CD4-positive, alpha-beta memory T cell (primary cell): Measurements from ENCODE around the gene TEX10. TPM values are rescaled to one million over a fixed set of nuclear protein-coding genes. Genes with fewer than 3 reads are reported as not detected.

Source experiments
- CTCF ChIA-PET: fragments of 350-600 bp; sonication (Branson Sonifier 250); formaldehyde crosslinking; loops from one replicate; lab custom pipeline; 2021; ENCODE audit warnings: inconsistent platforms; ENCODE audit not compliant: partially characterized antibody; lab: Charles Lee
- POLR2A ChIA-PET: fragments of 350-600 bp; sonication (Branson Sonifier 250); formaldehyde crosslinking; loops from one replicate; lab custom pipeline; 2021; ENCODE audit not compliant: partially characterized antibody; lab: Charles Lee
- DNase-seq, 5 donors: peaks; one replicate each; pipeline versions ENCODE4 v3.0.0 to v3.0.0-alpha.2; 2020 to 2022; ENCODE audit warnings: mixed read lengths in 1 of 5
- H3K27ac ChIP-seq: one replicate; pipeline ENCODE4 v1.7.0; 2013; ENCODE audit warnings: low read depth, low read length
- H3K27me3 ChIP-seq: 2 replicates; pipeline ENCODE4 v1.7.0; 2013; ENCODE audit warnings: mild to moderate bottlenecking, low read length, moderate library complexity; ENCODE audit not compliant: insufficient read depth
- H3K36me3 ChIP-seq: 2 replicates; pipeline ENCODE4 v1.7.0; 2013; ENCODE audit warnings: mild to moderate bottlenecking, low read length, moderate library complexity; ENCODE audit not compliant: insufficient read depth
- H3K4me1 ChIP-seq: 2 replicates; pipeline ENCODE4 v1.7.0; 2013; ENCODE audit warnings: mild to moderate bottlenecking, low read length, moderate library complexity; ENCODE audit not compliant: insufficient read depth
- H3K4me3 ChIP-seq, 2 donors: one replicate each; pipeline ENCODE4 v1.7.0; 2013; ENCODE audit warnings: low read length in 2 of 2, mild to moderate bottlenecking in 1 of 2
- H3K9me3 ChIP-seq, 2 donors: one replicate each; pipeline ENCODE4 v1.7.0; 2013; ENCODE audit warnings: low read length in 2 of 2, control low read depth in 1 of 2; ENCODE audit not compliant: control insufficient read depth in 1 of 2
- H3K27ac Mint-ChIP-seq, 7 donors: one replicate each; pipeline ENCODE4 v1.8.0; 2020 to 2021; ENCODE audit warnings: mixed read lengths in 7 of 7, mild to moderate bottlenecking in 6 of 7, inconsistent platforms in 3 of 7, moderate library complexity in 3 of 7
- H3K27me3 Mint-ChIP-seq, 2 donors: one replicate each; pipeline ENCODE4 v1.8.0; 2020 to 2021; ENCODE audit warnings: mixed read lengths in 2 of 2
- H3K36me3 Mint-ChIP-seq, 2 donors: one replicate each; pipeline ENCODE4 v1.8.0; 2020 to 2021; ENCODE audit warnings: mixed read lengths in 2 of 2, inconsistent platforms in 1 of 2, mild to moderate bottlenecking in 1 of 2
- H3K4me1 Mint-ChIP-seq, 4 donors: one replicate each; pipeline ENCODE4 v1.8.0; 2020 to 2021; ENCODE audit warnings: mixed read lengths in 4 of 4, mild to moderate bottlenecking in 1 of 4
- H3K4me3 Mint-ChIP-seq, 8 donors: one replicate each; pipeline ENCODE4 v1.8.0; 2020 to 2021; ENCODE audit warnings: mixed read lengths in 8 of 8, mild to moderate bottlenecking in 7 of 8, moderate library complexity in 6 of 8, inconsistent platforms in 3 of 8
- H3K9me3 Mint-ChIP-seq, 8 donors: one replicate each; pipeline ENCODE4 v1.8.0; 2020 to 2021; ENCODE audit warnings: mixed read lengths in 8 of 8, mild to moderate bottlenecking in 5 of 8, inconsistent platforms in 3 of 8, moderate library complexity in 1 of 8
- intact Hi-C: fragments of 100-400 bp; cut with micrococcal nuclease; formaldehyde crosslinking; loops from one replicate; pipeline ENCODE4 v1.15.1; 2023
- polyA plus RNA-seq, 2 donors: library from polyadenylated mRNA; unstranded; fragments of 300-500 nt; fragmentation: Illumina TruSeq; gene quantifications; one replicate each; pipeline ENCODE4 v1.2.3, GENCODE V29; 2021
- total RNA-seq, 2 experiments: library from RNA; stranded (reverse); gene quantifications; one replicate each; pipeline ENCODE4 v1.2.3, GENCODE V29; 2021

The TEX10 gene
- total RNA-seq: 10 to 100 TPM; 22.4 to 22.8 TPM
- 10 to 100 TPM in 1 of 2 donors, 1 to 10 TPM in 1; 5.6 to 15.9 TPM for polyA plus RNA-seq

- Mint-ChIP-seq H3K27me3 (no peaks in the 10 kb centered on the region), H3K27ac (peak within 1 kb of the TSS; percentile 34 to 94 (median 89)), H3K4me3 (peak within 1 kb of the TSS; percentile 77 to 97 (median 96)), H3K4me1 (peaks cover 35 to 56% (median 43%) of the 10 kb centered on the region in 4 donors), H3K36me3 (no peaks in the 10 kb centered on the region), H3K9me3 (peaks cover 0 to 4% (median 2%) of the 10 kb centered on the region in 8 donors)
- Histone ChIP-seq H3K4me3 (peak within 1 kb of the TSS; percentile 78 to 85), H3K36me3 (no peaks in the 10 kb centered on the region), H3K4me1 (peaks cover 38% of the 10 kb centered on the region), H3K9me3 (no peaks in the 10 kb centered on the region), H3K27ac (peak within 1 kb of the TSS; percentile 78), H3K27me3 (no peaks in the 10 kb centered on the region)
- ChIA-PET CTCF (interaction anchor here (0.6 to 6.4 kb wide), 5 partner anchors 9 to 85 kb away, joined by 3 to 46 read pairs (median 6); partner anchors contain the start of gene MSANTD3), POLR2A (interaction anchor here (0.7 to 2.9 kb wide), 8 partner anchors 10 to 534 kb away, joined by 3 to 19 read pairs (median 4); partner anchors contain the start of gene MSANTD3)
- intact Hi-C loops: loop anchor here (1.0 to 10.0 kb wide), 8 partner anchors 58 to 1179 kb away; partner anchors contain the start of genes ERP44, INVS, MRPL50 and NR4A3
- DNase-seq: peak; percentile 84 to 86 (median 85)
These were observed at the start of gene TEX10 for GRCh38 chr9:100352727-100353505. Gene TEX10, minus strand, starts transcription at chr9:100352942. Its CDS starts 3,579 bp downstream, at chr9:100349363.

DNA sequence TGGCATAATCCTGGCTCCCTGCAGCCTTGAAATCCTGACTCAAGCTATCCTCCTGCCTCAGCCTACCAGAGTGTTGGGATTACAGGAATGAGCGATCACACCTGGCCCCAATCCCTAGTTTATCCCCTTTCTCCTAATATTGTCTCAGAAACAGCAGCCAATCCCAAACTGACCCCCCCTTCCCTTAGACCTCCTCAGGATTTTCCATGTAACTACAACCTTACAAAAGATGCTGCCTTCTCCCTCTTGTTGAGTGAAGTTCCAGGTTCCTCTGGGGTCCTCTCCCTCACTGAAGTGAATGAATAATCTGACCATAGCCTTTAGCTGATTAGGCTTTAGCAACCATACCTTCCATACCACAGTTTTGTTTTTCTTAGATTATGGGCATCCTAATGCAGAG lies 48.3 kb upstream of the TEX10 start:
- POLR2A ChIA-PET: no interaction called here
- intact Hi-C loops: no loop called here
- no peak for DNase-seq

GRCh38 chr9:100397529-100398266 lies 45.0 kb upstream of the TEX10 start:
- Mint-ChIP-seq H3K4me1 (no peaks in the 10 kb centered on the region), H3K36me3 (no peaks in the 10 kb centered on the region), H3K9me3 (peaks cover 0 to 5% (median 0%) of the 10 kb centered on the region in 8 donors), H3K4me3 (no peak overlapping the region), H3K27ac (no peak overlapping the region), H3K27me3 (peaks cover 0 to 1% of the 10 kb centered on the region in 2 donors)
- Histone ChIP-seq H3K36me3 (no peaks in the 10 kb centered on the region), H3K27me3 (no peaks in the 10 kb centered on the region), H3K4me3 (no peak overlapping the region), H3K9me3 (no peaks in the 10 kb centered on the region), H3K4me1 (no peaks in the 10 kb centered on the region), H3K27ac (no peak overlapping the region)
- ChIA-PET POLR2A (no interaction called here), CTCF (interaction anchor here (0.6 to 1.6 kb wide), 2 partner anchors 9 to 33 kb away, joined by 3 to 4 read pairs; no protein-coding TSS in a partner anchor)
- DNase-seq: no peak
- intact Hi-C loops: no loop called here

More for the DNA sequence above, 48.3 kb upstream of the TEX10 start:
- Histone ChIP-seq H3K4me3 (no peak overlapping the region), H3K27ac (no peak overlapping the region), H3K4me1 (no peaks in the 10 kb centered on the region), H3K36me3 (no peaks in the 10 kb centered on the region), H3K27me3 (no peaks in the 10 kb centered on the region), H3K9me3 (no peaks in the 10 kb centered on the region)
- Mint-ChIP-seq H3K4me1 (no peaks in the 10 kb centered on the region), H3K36me3 (no peaks in the 10 kb centered on the region), H3K4me3 (no peak overlapping the region), H3K27me3 (peaks cover 1 to 7% of the 10 kb centered on the region in 2 donors), H3K9me3 (no peaks in the 10 kb centered on the region), H3K27ac (no peak overlapping the region)
- CTCF ChIA-PET: no interaction called here

DNA sequence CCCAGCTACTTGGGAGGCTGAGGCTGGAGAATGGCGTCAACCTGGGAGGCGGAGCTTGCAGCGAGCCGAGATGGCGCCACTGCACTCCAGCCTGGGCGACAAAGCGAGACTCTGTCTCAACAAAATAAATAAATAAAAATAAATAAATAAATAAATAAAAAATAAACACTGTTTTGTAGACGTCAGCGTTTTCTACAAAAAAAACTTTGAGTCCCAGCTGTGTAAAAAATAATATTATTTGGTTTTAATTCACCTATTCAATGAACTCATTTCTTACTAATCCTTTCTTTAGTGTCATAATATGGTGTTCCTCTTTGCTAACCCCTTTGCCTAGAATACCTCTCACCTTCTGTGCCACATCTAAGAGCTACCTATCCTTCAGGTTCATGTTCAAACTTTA lies 44.0 kb upstream of the TEX10 start:
- Histone ChIP-seq H3K36me3 (no peaks in the 10 kb centered on the region), H3K4me3 (no peak overlapping the region), H3K27ac (no peak overlapping the region), H3K9me3 (no peaks in the 10 kb centered on the region), H3K27me3 (no peaks in the 10 kb centered on the region), H3K4me1 (no peaks in the 10 kb centered on the region)
- Mint-ChIP-seq H3K27ac (no peak overlapping the region), H3K27me3 (peaks cover 0 to 1% of the 10 kb centered on the region in 2 donors), H3K4me1 (no peaks in the 10 kb centered on the region), H3K36me3 (no peaks in the 10 kb centered on the region), H3K9me3 (peaks cover 0 to 5% (median 0%) of the 10 kb centered on the region in 8 donors), H3K4me3 (no peak overlapping the region)
- CTCF ChIA-PET: interaction anchor here (0.9 to 1.6 kb wide), 2 partner anchors 10 to 40 kb away, joined by 4 read pairs; no protein-coding TSS in a partner anchor
- intact Hi-C loops: no loop called here
- POLR2A ChIA-PET: no interaction called here
- DNase-seq: no peak

DNA sequence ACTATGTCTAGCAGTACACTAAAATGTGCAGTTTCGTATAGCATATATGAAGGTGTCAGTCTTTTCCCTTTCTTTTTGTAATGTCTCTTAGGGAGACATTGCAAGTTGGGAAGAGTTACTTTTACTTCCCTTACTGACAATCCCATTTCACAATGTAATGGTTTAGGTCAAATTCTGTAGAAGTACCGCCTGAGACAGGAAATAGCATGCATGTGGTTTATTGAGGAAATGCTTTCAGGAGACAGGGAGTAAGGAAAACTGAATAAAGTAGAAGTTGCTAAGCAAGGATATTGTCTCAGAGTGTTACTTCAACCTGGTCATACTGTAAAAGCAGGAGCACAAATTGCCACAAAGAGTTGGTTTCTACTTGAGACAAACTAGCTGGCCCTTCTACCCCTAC lies 42.1 kb upstream of the TEX10 start:
- Mint-ChIP-seq H3K36me3 (no peaks in the 10 kb centered on the region), H3K4me3 (no peak overlapping the region), H3K9me3 (peaks cover 0 to 5% (median 0%) of the 10 kb centered on the region in 8 donors), H3K27me3 (no peaks in the 10 kb centered on the region), H3K27ac (no peak overlapping the region), H3K4me1 (no peaks in the 10 kb centered on the region)
- H3K4me3 ChIP-seq: no peak overlapping the region
- no peaks in the 10 kb centered on the region for H3K4me1 ChIP-seq
- intact Hi-C loops: no loop called here
- no peaks in the 10 kb centered on the region for H3K9me3 ChIP-seq
- no peak for DNase-seq
- ChIA-PET CTCF (no interaction called here), POLR2A (no interaction called here)
- H3K27me3 ChIP-seq: no peaks in the 10 kb centered on the region
- H3K36me3 ChIP-seq: no peaks in the 10 kb centered on the region
- no peak overlapping the region for H3K27ac ChIP-seq

DNA sequence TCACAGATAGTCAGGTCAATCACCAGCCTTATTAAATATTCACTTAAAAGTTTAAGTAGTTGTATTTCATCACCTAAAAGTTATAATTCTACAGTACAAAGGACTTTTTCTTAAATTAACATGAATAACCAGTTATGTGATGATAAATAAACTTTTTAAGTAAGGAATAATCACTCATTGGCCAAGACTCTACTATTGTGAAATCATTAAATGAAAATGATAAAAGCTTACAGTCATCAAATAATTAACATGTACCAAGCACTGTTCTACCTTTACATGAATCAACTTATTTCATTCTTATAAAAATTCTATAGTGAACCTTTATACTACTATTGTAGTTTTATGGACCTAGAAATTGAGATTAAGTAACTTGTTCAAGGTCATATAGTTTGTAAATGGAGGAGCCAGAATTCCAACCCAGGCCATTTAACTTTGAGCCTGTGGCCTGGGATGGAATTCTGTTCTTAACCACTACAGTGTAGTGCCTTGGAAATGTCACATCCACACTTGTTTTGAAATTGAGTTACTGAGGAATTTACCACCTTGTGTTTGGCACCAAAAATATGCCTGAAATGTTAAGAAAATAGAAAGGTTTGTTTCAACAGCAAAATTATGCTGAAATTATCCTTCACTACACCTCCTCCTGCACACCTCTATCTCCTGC lies 41.4 kb upstream of the TEX10 start:
- H3K27me3 ChIP-seq: no peaks in the 10 kb centered on the region
- H3K9me3 ChIP-seq: no peaks in the 10 kb centered on the region
- intact Hi-C loops: no loop called here
- no peak overlapping the region for H3K27ac ChIP-seq
- Mint-ChIP-seq H3K9me3 (peaks cover 0 to 5% (median 0%) of the 10 kb centered on the region in 8 donors), H3K4me3 (no peak overlapping the region), H3K4me1 (no peaks in the 10 kb centered on the region), H3K27me3 (no peaks in the 10 kb centered on the region), H3K27ac (no peak overlapping the region), H3K36me3 (no peaks in the 10 kb centered on the region)
- no peaks in the 10 kb centered on the region for H3K4me1 ChIP-seq
- POLR2A ChIA-PET: no interaction called here
- no peaks in the 10 kb centered on the region for H3K36me3 ChIP-seq
- CTCF ChIA-PET: no interaction called here
- no peak for DNase-seq
- no peak overlapping the region for H3K4me3 ChIP-seq
